Measurements from ENCODE around the gene PDE4D. TPM values are rescaled to one million over a fixed set of nuclear protein-coding genes. Genes with fewer than 3 reads are reported as not detected.
A peak's percentile ranks its signal among the peaks of the same experiment; 100 is the strongest.

Gene PDE4D
- total and polyA plus RNA-seq, 12 donors = 1.2 to 18.9 (median 2.1) TPM

- Histone ChIP-seq H3K27ac (no peak overlapping the region), H3K4me1 (replicated peaks in 1 of 2) (no peaks in the 10 kb centered on the region)
Observed at GRCh38 chr5:59725392-59725767, 168.1 kb downstream of the PDE4D start.

GRCh38 chr5:59724482-59725391 is 168.8 kb downstream of the PDE4D start:
- H3K27ac ChIP-seq = no peak overlapping the region
- H3K9me3 ChIP-seq (replicated peaks in 1 of 3) = no peaks in the 10 kb centered on the region
- no peaks in the 10 kb centered on the region for H3K27me3 ChIP-seq
- H3K4me1 ChIP-seq (replicated peaks in 1 of 2) = no peaks in the 10 kb centered on the region
- H3K4me3 ChIP-seq = no peak overlapping the region
- 62 to 76% (median 68%) methylated on average over 4 of the region's 4 CpGs for WGBS, 4 donors
- intact Hi-C loops (cut with DNase I) = no loop called here
- TF ChIP-seq CTCF (IDR thresholded peaks at IDR 0.05) (peak in 4 of 6 experiments; percentile 18 to 40 (median 28)), POLR2A (IDR thresholded peaks at IDR 0.05) (no peak)
- no peaks in the 10 kb centered on the region for H3K36me3 ChIP-seq (replicated peaks in 1 of 2)
- peak in 1 of 7 donors; percentile 4 for DNase-seq

More at GRCh38 chr5:59725392-59725767, 168.1 kb downstream of the PDE4D start:
- H3K27me3 ChIP-seq = no peaks in the 10 kb centered on the region
- no peaks in the 10 kb centered on the region for H3K9me3 ChIP-seq (replicated peaks in 1 of 3)
- 65 to 75% (median 74%) methylated on average over 1 of the region's 1 CpG for WGBS, 4 donors
- TF ChIP-seq CTCF (IDR thresholded peaks at IDR 0.05) = no peak
- no peak for TF ChIP-seq POLR2A (IDR thresholded peaks at IDR 0.05)
- intact Hi-C loops (cut with DNase I) = no loop called here
- H3K4me3 ChIP-seq = no peak overlapping the region
- no peak for DNase-seq
- H3K36me3 ChIP-seq (replicated peaks in 1 of 2) = no peaks in the 10 kb centered on the region

GRCh38 chr5:59722874-59723273 is 170.7 kb downstream of the PDE4D start:
- no peak for DNase-seq
- H3K9me3 ChIP-seq (replicated peaks in 1 of 3) = no peaks in the 10 kb centered on the region
- TF ChIP-seq POLR2A (IDR thresholded peaks at IDR 0.05) (no peak), CTCF (IDR thresholded peaks at IDR 0.05) (no peak)
- no peak overlapping the region for H3K27ac ChIP-seq
- H3K27me3 ChIP-seq = no peaks in the 10 kb centered on the region
- no peak overlapping the region for H3K4me3 ChIP-seq
- 42 to 63% (median 57%) methylated on average over 2 of the region's 2 CpGs for WGBS, 4 donors
- H3K36me3 ChIP-seq (replicated peaks in 1 of 2) = no peaks in the 10 kb centered on the region
- H3K4me1 ChIP-seq (replicated peaks in 1 of 2) = no peaks in the 10 kb centered on the region
- intact Hi-C loops (cut with DNase I) = no loop called here

GRCh38 chr5:59721741-59722140 is 171.8 kb downstream of the PDE4D start:
- no peak overlapping the region for H3K4me3 ChIP-seq
- H3K36me3 ChIP-seq (replicated peaks in 1 of 2) = no peaks in the 10 kb centered on the region
- H3K9me3 ChIP-seq (replicated peaks in 1 of 3) = no peaks in the 10 kb centered on the region
- WGBS, 4 donors = 76 to 86% (median 79%) methylated on average over 3 of the region's 3 CpGs
- no peak overlapping the region for H3K27ac ChIP-seq
- H3K27me3 ChIP-seq = no peaks in the 10 kb centered on the region
- TF ChIP-seq POLR2A (IDR thresholded peaks at IDR 0.05) (no peak), CTCF (IDR thresholded peaks at IDR 0.05) (no peak)
- H3K4me1 ChIP-seq (replicated peaks in 1 of 2) = no peaks in the 10 kb centered on the region
- no peak for DNase-seq
- intact Hi-C loops (cut with DNase I) = no loop called here
